ENCODE data around the gene SCAMP3.
"Not testable (repeated sequence)": the region's sequence is repeated elsewhere in the genome, so short reads cannot be mapped to it uniquely, and the experiment has no call there.

Gene SCAMP3

GRCh38 chr1:155241069-155241679, 21.0 kb downstream of the SCAMP3 start:
- H3K4me1 ChIP-seq (ENCODE audit: insufficient read depth, low read length) = peaks cover 5% of the 10 kb centered on the region; the same call in 1 of the 2 replicates
- no peak overlapping the region; the same call in 1 of the 2 replicates for H3K9ac ChIP-seq (ENCODE audit: low read depth, low read length)
- no peaks in the 10 kb centered on the region for H3K9me3 ChIP-seq (ENCODE audit: control insufficient read depth, insufficient read depth, low read length)
- H3K36me3 ChIP-seq (ENCODE audit: insufficient read depth, low read length) = no peaks in the 10 kb centered on the region

- Histone ChIP-seq H3K9ac (ENCODE audit: low read depth, low read length) (no peak overlapping the region), H3K36me3 (ENCODE audit: insufficient read depth, low read length) (no peaks in the 10 kb centered on the region), H3K4me1 (ENCODE audit: insufficient read depth, low read length) (no peaks in the 10 kb centered on the region), H3K9me3 (ENCODE audit: control insufficient read depth, insufficient read depth, low read length) (no peaks in the 10 kb centered on the region)
These were observed 25.7 kb downstream of the SCAMP3 start for GRCh38 chr1:155236451-155236850.

DNA sequence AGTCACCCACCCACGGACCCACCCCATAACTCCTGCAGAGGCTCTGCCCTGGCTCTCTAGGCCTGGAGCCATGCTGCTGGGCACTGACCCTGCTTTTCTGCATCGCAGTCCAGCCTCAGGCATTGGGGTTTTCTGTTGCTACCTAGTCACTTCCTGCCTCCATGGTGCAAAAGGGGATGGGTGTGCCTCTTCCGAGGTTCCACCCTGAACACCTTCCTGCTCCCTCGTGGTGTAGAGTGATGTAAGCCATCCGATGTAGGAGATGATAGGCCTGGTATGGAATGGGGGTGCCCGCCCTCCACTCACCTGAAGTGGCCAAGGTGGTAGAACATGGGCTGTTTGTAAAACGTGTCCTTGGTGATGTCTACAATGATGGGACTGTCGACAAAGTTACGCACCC, 26.8 kb downstream of the SCAMP3 start:
- not testable (repeated sequence) for H3K9me3 ChIP-seq (ENCODE audit: control insufficient read depth, insufficient read depth, low read length); H3K4me1 ChIP-seq (ENCODE audit: insufficient read depth, low read length); H3K36me3 ChIP-seq (ENCODE audit: insufficient read depth, low read length); H3K9ac ChIP-seq (ENCODE audit: low read depth, low read length)

DNA sequence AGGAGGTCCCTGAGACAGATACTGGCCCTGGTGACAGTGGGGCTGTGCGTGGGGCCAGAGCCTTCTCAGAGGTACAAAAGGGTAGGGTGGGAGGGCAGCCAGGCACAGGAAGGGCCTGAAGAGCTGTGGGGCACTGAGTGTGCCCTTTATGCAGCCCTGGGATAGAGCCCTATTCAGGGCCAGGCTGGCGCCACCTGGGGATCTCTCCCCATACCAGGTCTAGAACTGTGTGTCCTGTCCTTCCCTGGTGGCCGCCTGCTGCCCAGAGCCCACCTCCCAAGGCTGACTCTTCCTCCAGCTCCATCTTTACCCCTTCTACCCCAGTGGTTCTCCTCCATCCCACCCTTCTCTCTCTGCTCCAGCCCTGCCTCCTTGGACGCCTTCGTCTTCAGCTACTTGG, 28.7 kb downstream of the SCAMP3 start:
- not testable (repeated sequence) for H3K36me3 ChIP-seq (ENCODE audit: insufficient read depth, low read length); H3K9ac ChIP-seq (ENCODE audit: low read depth, low read length); H3K4me1 ChIP-seq (ENCODE audit: insufficient read depth, low read length); H3K9me3 ChIP-seq (ENCODE audit: control insufficient read depth, insufficient read depth, low read length)

GRCh38 chr1:155232001-155232978, 29.9 kb downstream of the SCAMP3 start:
- H3K9me3 ChIP-seq (ENCODE audit: control insufficient read depth, insufficient read depth, low read length); H3K9ac ChIP-seq (ENCODE audit: low read depth, low read length); H3K4me1 ChIP-seq (ENCODE audit: insufficient read depth, low read length); H3K36me3 ChIP-seq (ENCODE audit: insufficient read depth, low read length): not testable (repeated sequence)

GRCh38 chr1:155231302-155231701, 30.9 kb downstream of the SCAMP3 start:
- H3K36me3 ChIP-seq (ENCODE audit: insufficient read depth, low read length); H3K4me1 ChIP-seq (ENCODE audit: insufficient read depth, low read length); H3K9me3 ChIP-seq (ENCODE audit: control insufficient read depth, insufficient read depth, low read length); H3K9ac ChIP-seq (ENCODE audit: low read depth, low read length): not testable (repeated sequence)

DNA sequence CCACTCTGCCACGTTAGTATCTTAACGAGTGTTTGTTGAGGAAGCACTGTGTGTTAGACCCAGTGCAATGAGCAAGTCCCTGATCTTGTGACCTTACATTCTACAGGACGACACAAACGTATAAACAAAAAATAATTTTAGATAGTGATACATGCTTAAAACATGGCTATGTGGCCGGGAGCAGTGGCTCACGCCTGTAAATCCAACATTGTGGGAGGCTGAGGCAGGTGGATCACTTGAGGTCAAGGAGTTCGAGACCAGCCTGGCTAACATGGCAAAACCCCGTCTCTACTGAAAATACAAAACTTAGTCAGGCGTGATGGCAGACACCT, 34.1 kb downstream of the SCAMP3 start:
- peaks cover 22% of the 10 kb centered on the region for H3K4me1 ChIP-seq (ENCODE audit: insufficient read depth, low read length)
- no peaks in the 10 kb centered on the region for H3K36me3 ChIP-seq (ENCODE audit: insufficient read depth, low read length)
- peak overlapping the region; percentile 64 for H3K9ac ChIP-seq (ENCODE audit: low read depth, low read length)
- no peaks in the 10 kb centered on the region for H3K9me3 ChIP-seq (ENCODE audit: control insufficient read depth, insufficient read depth, low read length)

GRCh38 chr1:155227261-155228095, 34.7 kb downstream of the SCAMP3 start:
- H3K36me3 ChIP-seq (ENCODE audit: insufficient read depth, low read length) = no peaks in the 10 kb centered on the region
- peak overlapping the region; percentile 77 for H3K9ac ChIP-seq (ENCODE audit: low read depth, low read length)
- no peaks in the 10 kb centered on the region for H3K9me3 ChIP-seq (ENCODE audit: control insufficient read depth, insufficient read depth, low read length)
- H3K4me1 ChIP-seq (ENCODE audit: insufficient read depth, low read length) = peaks cover 22% of the 10 kb centered on the region

DNA sequence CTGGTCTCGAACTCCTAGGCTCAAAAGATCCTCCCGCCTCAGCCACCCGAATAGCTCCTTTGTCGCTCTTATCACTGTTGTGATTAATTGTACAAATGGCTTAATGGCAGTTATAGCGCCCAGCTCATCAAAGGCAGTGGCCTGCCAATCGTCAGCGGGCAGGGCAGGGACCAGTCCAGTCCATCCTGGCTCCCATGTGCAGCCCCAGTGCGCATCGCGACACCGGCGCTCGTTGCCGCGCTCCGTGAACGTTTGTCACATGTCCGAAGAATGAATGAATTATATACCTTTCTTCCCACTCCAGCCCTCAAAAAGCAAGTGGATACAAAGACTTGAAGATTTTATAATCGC, 35.3 kb downstream of the SCAMP3 start:
- peaks cover 22% of the 10 kb centered on the region for H3K4me1 ChIP-seq (ENCODE audit: insufficient read depth, low read length)
- H3K36me3 ChIP-seq (ENCODE audit: insufficient read depth, low read length) = no peaks in the 10 kb centered on the region
- H3K9me3 ChIP-seq (ENCODE audit: control insufficient read depth, insufficient read depth, low read length) = no peaks in the 10 kb centered on the region
- peak overlapping the region; percentile 77 for H3K9ac ChIP-seq (ENCODE audit: low read depth, low read length)

- no peaks in the 10 kb centered on the region for H3K36me3 ChIP-seq (ENCODE audit: insufficient read depth, low read length)
- no peaks in the 10 kb centered on the region for H3K9me3 ChIP-seq (ENCODE audit: control insufficient read depth, insufficient read depth, low read length)
- H3K9ac ChIP-seq (ENCODE audit: low read depth, low read length) = peak overlapping the region; percentile 77
- H3K4me1 ChIP-seq (ENCODE audit: insufficient read depth, low read length) = peaks cover 22% of the 10 kb centered on the region
These were observed 35.8 kb downstream of the SCAMP3 start for GRCh38 chr1:155226188-155226909.

DNA sequence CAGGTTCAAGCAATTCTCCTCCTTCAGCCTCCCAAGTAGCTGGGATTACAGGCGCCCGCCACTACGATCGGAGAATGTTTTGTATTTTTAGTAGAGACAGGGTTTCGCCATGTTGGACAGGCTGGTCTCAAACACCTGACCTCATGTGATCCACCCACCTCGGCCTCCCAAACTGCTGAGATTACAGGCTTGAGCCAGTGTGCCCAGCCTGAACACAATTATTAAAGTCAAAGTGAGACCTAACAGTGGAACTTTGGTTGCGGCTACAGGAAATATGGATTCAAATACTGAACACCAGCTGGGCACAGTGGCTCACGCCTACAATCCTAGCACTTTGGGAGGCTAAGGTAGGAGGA, 36.8 kb downstream of the SCAMP3 start:
- not testable (repeated sequence) for H3K9ac ChIP-seq (ENCODE audit: low read depth, low read length); H3K36me3 ChIP-seq (ENCODE audit: insufficient read depth, low read length); H3K9me3 ChIP-seq (ENCODE audit: control insufficient read depth, insufficient read depth, low read length)
- peaks cover 22% of the 10 kb centered on the region for H3K4me1 ChIP-seq (ENCODE audit: insufficient read depth, low read length)

- Histone ChIP-seq H3K36me3 (ENCODE audit: insufficient read depth, low read length) (no peaks in the 10 kb centered on the region), H3K4me1 (ENCODE audit: insufficient read depth, low read length) (peaks cover 22% of the 10 kb centered on the region), H3K9ac (ENCODE audit: low read depth, low read length) (no peak overlapping the region), H3K9me3 (ENCODE audit: control insufficient read depth, insufficient read depth, low read length) (no peaks in the 10 kb centered on the region)
These were observed 39.1 kb downstream of the SCAMP3 start for GRCh38 chr1:155223047-155223446.

GRCh38 chr1:155220211-155220965, 41.8 kb downstream of the SCAMP3 start:
- peaks cover 11% of the 10 kb centered on the region for H3K4me1 ChIP-seq (ENCODE audit: insufficient read depth, low read length)
- not testable (repeated sequence) for H3K36me3 ChIP-seq (ENCODE audit: insufficient read depth, low read length); H3K9me3 ChIP-seq (ENCODE audit: control insufficient read depth, insufficient read depth, low read length); H3K9ac ChIP-seq (ENCODE audit: low read depth, low read length)
